HG03469 (cell line): ENCODE results near the gene CCDC198.

Experiments used
- ATAC-seq: cut with Tn5 transposase; IDR thresholded peaks from one replicate; pipeline ENCODE4 v1.9.1; 2021; ENCODE audit warnings: mild to moderate bottlenecking, moderate library complexity, moderate number of reproducible peaks; ENCODE audit not compliant: unreplicated experiment

CCDC198 gene, protein sequence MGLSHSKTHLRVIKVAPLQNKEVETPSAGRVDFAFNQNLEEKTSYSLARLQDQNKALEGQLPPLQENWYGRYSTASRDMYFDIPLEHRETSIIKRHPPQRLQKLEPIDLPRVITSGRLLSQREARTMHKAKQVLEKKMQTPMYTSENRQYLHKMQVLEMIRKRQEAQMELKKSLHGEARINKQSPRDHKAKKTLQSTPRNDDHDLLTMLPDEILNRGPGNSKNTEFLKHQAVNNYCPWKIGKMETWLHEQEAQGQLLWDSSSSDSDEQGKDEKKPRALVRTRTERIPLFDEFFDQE

DNA sequence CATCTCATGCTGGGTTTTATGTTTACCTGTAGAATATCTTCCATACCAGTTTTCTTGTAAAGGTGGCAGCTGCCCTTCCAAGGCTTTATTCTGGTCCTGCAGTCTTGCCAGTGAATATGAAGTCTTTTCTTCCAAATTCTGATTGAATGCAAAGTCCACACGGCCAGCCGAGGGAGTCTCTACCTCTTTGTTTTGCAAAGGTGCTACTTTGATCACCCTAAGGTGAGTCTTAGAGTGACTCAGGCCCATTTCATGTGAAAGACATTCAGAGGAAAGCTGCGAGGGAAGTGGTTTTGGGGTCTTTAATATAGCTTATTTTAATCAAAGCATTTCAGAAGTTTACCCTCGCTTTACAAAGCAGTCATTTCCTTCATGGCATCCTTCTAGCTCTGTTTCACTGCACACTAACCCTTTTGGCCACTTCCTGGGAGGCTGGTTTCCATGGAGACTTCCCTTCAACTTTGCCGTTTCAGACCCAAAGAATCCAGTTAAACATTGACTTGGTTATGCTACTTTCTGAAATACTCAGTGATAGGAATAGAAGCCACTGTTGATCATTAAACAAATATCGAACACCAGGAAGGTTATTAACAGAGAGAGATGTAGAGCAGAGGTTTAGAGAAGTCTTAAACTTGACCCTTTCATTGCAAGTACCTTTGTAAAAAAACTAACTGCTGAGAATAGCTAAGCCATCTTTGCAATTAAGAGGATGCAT is at the start of gene CCDC198:
Gene CCDC198 (minus strand): TSS at position 391 of the 715 bp plus-strand sequence. CDS start 142 bp downstream, at position 249.
- no peak for ATAC-seq

DNA sequence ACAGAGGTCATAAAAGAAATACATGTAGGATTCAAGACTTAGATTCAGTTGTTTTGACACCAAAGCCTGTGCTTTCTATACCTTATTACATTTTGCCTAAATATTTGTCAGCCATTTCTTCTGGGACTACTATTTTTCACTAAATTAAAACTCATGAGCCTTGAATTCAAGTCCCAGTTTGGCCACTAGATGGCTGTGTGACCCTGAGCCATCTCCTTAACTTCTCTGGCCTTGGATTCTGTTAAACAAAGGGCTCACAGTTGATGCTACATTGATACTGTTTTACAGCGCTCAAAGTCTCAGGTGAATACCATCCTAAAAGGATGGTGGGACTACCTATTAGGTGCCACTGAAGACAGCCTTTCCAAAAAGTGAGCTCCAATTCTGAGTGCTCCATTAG is 39.6 kb upstream of the CCDC198 start:
- ATAC-seq = no peak

DNA sequence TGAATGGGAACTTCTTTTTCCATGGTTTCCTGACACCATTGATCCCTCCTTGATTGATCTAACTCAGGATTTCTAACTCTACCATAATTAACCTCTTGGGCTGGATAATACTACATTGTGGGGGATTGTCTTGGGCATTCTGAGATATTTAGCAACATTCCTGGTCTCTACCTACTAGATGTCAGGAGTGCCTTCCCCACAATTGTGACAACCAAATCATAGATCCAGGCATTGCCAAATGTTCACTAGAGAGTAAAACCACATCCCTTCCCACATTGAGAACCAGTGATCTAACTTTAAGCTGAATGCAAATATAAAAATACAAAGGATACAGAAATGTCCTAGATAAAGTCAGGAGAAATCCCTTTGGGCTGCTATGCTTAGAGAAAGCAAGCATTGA is 36.9 kb upstream of the CCDC198 start:
- no peak for ATAC-seq

DNA sequence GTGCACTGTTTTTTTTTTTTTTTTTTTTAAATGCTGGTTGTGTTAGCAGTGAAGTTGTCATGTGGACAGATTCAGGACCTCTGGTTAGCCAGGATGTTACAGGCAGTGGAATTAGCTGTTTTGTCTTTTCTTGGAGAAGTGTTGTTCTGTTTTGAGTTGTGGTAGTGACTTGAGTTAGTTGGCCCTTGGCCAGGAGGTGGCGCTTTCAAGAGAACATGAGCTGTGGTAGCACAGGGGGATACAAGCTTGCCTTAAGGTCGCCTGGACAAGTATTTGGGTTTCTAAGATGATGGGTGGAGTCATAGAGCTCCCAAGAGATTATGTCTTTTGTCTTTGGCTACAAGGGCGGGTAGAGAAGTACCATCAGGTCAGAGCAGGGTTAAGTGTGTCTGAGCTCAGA is 33.3 kb upstream of the CCDC198 start:
- ATAC-seq = no peak

DNA sequence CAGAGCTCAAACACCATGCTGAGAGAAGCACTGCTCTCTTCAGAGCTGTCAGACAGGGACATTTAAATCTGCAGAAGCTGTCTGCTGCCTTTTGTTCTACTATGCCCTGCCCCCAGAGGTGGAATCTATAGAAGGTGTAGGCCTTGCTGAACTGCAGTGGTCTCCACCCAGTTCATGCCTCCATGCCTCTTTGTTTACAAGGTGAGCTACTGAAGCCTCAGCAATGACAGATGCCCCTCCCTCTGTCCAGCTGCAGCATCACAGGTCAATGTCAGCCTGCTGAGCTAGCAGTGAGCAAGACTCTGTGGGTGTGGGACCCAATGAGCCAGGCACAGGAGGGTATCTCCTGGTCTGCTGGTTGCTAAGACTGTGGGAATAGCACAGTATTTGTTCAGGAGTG is 25.4 kb upstream of the CCDC198 start:
- ATAC-seq = no peak

DNA sequence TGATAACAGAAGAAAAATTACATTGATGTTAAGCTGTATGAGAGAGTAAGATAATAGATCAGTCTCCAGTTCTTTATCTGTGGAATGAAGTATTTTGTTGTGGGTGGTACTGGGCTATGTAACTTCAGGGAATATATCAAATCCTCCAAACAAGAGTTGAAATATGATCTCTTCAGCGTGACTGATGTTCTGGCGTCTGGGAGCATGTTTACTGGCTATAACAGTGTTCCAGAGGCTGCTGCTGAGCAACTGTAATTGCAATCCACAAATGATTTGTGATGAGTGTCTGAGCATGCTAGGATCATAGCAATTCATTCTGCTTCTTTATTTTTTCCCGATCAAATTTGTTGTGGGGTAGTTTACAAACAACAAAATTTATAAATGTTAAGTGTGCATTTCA is 18.6 kb upstream of the CCDC198 start:
- ATAC-seq = no peak

DNA sequence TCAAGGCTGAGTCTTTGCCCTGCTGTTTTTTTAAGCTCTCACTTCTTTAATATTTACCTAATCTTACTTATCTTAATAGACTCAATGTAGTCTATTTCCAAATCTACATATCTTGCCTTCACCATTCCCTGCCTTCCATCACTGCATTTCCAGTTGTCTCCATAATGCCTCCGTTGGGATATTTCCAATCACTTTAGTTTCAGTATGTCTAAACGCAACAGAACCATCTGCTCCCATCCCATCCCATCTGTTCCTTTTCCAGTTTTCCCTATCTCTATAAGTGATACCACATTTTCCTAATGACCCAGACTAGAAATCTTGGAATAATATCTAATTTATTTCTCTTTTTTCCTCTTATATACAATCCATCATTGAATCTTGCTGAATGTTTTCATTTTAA is 15.1 kb upstream of the CCDC198 start:
- no peak for ATAC-seq

DNA sequence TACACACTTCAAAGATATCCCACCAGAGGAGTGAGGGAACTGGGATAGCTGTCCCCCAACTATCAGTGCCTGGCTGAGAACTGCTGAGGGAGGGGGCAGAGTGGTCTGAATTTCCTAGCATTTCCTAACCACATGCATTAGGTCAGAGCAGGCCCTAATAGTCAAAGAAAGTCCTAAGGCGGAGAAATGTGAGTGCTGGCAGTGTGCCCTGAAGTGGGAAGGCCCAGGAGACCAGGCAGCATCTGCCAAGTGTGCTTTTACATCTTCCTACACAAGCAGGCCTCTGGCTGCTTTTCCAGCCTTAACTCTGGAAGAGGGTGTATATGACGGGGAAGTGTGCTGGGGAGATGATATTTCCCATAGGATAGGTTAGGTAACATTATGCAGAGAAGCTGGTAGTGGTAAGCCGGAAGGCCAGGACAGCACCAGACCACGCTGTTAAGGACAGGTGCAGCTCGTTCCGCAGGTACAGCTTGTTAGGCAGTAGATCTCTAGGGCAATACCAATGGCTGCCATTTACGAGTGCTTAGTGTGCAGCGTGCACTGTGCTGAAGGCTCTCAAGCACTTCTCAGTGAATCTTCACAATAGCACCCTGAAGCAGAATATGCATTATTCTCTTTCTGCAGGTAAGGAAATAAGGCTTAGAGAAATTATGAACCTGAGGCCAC is 9.1 kb upstream of the CCDC198 start:
- ATAC-seq = no peak

DNA sequence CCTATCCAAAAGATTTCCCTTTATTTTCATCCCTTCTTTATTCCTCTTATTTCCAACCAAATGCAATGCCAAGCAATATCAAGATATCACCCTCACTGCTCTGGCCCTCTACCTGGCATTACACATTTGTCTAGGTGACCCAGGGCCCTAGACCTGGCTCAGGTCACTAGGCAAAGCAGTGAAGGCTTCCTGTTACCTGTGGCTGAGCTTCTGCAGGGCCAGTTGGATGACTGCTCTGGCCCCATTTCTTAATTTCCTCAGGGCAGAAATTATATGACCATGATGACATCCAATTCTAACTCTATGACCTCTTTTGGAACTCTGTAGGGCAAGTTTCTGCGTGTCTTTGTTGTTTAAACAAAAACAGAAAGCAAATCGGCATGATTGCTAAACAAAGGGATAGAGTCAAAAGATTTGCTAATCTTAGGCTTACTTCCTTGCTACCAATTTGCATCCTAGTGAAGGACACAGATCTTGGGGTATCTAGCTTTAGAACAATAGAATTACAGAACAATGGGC is 7.4 kb upstream of the CCDC198 start:
- ATAC-seq = no peak

DNA sequence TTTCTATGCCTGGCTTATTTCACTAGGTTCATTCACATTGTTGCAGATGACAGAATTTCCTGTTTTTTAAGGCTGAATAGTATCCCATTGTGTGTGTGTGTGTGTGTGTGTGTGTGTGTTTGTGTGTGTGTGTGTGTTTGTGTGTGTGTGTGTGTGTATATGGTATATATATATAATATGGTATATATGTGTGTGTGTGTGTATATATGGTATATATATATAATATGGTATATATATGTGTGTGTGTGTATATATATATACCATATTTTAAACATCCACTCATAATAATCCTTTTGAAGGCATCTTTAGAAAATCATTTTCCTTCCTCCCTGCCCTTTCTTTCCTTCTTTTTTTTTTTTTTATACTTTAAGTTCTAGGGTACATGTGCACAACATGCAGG is 5.0 kb upstream of the CCDC198 start:
- ATAC-seq = no peak

DNA sequence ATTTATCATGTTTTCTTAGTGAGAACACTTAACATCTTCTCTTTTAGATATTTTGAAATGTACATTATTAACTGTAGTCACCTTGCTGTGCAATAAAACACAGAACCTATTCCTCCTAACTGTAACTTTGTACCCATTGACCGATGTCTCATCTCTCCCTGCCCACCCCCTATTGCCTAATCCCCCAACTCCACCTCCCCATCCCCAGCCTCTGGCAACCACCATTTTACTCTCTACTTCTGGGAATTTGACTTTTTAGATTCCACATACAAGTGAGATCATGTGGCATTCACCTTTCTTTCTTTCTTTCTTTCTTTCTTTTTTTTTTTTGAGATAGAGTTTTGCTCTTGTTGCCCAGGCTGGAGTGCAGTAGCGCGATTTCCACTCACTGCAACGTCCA is 4.4 kb upstream of the CCDC198 start:
- ATAC-seq = no peak

DNA sequence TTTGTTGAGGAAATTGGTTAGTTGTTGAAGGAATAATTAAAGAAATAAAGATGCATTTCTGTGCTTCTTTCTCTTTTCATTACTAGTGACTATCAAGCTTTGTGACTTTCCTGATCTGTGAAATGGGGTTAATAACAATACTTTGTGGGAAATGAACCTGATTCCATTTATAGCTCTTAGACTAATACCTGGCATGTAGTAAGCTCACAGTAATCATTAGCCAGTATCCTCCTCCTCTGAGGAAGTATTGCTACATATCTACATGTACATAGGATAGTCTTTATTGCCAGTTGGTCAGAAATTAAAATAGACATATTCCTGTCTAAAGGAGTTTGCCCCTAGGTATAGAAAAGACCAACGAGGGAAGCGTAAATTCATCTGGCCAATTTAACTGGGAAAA is 1.8 kb upstream of the CCDC198 start:
- no peak for ATAC-seq

DNA sequence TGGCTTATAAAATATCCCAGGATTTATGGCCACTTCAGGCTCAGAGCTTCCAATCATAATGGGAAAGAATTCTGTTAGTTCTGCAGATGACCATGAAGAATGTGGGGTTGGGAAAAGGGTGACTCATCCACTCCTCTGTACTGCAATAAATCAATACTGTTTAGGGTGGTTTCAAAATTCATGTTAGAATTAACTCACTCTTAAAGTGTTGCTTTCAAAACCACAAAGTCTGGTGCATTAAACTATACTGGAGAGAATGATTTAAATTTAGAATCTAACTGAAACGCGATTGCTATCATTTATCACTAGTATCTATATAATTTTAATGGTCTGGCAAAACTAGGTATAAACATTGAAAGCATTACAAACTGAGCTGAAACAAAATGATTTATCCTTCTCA is 798 bp downstream of the CCDC198 start:
- no peak for ATAC-seq

DNA sequence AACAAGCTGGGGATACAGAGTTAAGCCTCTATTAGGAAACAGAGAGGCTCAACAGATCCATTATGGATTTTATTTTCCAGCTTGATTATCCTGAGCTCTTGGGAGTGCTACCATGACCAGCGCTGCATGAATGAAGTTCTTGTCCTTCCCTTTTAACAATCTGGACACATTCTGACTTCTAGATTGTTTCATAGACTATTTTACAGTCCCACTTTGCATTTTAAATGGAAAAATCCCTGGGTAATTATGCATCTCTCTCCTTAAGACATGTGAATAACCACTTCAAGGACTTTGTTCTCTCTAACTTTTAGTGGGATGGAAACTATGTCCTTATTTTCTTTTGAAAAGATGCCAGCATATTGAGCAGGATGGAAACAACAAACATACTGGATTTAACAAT is 2.0 kb downstream of the CCDC198 start:
- ATAC-seq = no peak

DNA sequence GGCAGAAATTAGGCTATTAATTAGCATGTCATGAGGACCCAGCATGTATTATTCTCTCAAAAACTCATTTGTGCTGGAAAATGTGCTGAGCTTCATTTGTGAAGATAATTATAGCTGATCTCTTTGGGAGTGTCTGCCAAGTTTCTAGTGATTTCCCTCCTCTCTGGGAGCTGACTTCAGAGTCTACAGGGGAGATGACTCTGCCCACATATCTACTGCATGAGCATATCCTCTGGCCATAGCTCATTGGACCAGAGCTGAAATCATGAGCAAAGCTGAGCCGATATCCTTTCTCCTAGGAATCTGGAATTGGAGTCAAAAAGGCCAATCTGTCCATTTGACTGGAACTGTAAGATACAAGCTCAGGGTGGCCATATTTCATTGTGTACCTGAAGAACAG is 5.9 kb downstream of the CCDC198 start:
- no peak for ATAC-seq

DNA sequence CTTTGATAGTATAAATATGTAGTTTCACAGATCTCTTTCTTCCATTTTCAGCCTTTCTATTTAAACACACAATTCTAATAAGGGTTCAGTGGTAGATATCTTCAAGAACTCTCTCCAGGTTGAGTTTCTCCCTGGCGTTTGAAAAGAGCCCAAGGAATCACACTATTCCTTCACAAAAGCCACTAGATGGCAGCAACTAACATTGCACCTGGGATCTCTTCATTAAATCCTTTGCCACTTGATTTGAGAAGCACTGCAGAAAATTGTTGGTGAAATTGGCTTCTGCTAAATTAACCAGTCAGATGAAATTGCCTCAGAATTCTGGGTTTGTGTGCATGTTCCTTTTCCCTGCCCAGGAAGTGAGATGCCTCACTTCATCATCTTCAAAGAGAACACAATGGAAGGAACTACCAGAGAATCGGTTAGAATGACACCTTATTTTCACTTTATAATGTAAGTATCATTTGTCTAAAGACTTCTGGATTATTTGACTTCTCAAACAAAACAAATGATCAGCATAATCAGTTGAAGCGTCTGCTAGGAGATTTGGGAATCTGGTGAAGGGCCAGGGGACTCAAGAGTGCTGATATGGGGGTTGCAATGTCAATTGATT is 6.8 kb downstream of the CCDC198 start:
- no peak for ATAC-seq

DNA sequence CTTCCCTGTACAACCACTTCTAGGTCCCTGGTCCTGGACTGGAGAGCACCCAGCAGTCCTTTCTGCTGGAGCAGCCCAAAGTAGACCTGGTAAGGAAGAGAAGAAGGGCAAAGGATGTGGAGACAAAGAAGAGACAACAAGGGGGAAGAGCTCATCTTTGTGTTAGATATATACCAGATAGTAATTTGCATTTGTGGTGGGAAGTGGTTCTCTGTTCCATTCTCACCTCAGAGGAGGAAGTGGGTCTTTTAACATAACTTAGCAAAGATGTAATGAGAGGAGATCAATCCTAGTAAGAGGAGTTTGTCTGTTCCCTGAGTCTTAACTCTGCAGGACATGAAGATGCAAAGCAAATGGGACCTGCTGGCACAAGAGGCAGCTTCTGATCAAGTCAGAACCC is 8.0 kb downstream of the CCDC198 start:
- peak; percentile 97 for ATAC-seq

DNA sequence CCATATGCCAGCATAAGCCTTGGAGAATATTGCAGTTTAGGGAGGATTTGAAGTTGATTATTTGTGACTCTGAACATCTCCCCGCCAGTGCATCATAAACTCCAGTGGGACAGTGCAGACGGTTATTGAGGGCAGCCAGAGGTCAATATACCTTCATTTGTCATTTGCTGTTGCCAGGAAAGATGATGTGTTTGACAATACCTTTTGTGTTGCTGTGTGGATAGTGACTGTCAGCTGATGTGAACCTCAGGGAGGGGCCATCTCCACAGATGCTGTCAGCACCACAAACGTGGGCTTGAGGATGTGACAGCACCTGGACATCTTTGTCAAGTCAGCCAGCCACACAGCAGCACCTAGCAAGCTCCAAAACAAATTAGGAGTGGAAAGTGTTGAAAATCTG is 11.5 kb downstream of the CCDC198 start:
- ATAC-seq = no peak

DNA sequence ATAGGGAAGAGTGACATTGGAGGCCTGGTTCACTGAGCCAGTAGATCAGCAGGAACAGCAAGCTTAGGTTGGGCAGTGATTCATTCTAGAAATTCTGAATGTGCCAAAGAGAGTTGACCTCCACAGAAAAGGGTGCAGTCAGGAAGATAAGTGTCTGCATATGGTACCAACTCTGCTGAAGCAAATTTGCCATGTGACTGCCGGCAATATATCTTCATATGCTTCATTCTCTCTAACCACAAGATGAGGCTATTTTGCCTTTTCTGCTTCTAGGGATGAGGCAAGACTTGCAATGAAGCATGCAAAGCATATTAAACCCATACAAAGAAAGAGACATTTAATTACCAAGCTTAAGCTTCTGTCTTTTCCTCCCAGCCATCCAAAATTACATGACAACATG is 13.6 kb downstream of the CCDC198 start:
- ATAC-seq = no peak

DNA sequence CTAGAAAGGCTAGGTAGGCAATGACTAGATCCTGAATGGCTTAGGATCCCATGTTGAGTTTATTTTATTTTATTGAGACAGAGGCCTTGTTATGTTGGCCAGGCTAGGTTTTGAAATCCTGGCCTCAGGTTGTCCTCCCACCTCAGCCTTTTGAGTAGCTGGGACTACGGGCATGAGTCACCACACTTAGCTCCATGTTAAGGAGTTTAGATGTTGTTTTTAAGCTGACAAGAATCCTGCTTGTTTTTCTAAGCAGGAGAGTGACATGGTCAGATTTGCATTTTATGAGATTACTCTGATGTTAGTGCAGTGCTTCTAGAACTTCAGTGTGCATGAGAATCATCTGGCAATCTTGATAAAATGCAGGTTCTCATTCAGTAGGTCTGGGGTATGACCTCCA is 14.5 kb downstream of the CCDC198 start:
- ATAC-seq = no peak

DNA sequence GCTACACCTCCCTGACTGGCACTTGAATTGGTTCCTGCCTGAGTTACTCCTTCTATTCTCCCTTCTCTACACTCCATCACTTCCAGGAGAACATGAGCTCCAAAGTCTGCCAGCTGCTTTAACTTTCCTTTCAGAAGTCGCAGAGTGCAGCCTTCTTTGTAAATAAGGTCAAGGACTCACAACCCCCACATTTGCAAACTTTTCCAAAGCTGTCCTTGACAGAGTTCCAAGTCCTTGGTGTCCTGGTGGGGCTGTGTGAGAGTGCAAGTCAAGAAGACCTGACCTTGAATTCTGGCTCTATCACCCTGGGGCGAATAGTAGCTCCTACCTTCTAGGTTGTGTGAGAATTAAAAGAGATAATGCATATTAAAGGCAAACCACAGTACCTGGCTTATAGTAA is 15.6 kb downstream of the CCDC198 start:
- no peak for ATAC-seq
